HL-60 (cell line): ENCODE results near the gene DENND6A.
"Not testable (repeated sequence)": the region's sequence is repeated elsewhere in the genome, so short reads cannot be mapped to it uniquely, and the experiment has no call there.

Experiments
- DNase-seq, 2 experiments: peaks; one replicate each; pipeline ENCODE4 v3.0.0-alpha.2; 2010 to 2020; ENCODE audit warnings: low read depth in 1 of 2, low spot score in 1 of 2
- H3K27ac ChIP-seq: fragments of 250-450 bp; sonication (Bioruptor Pico); replicated peaks from 2 replicates; pipeline ENCODE4 v1.5.1; 2020; ENCODE audit warnings: mild to moderate bottlenecking, moderate library complexity
- H3K27me3 ChIP-seq: fragments of 250-450 bp; sonication (Bioruptor Pico); 2 replicates; pipeline ENCODE4 v1.5.1; 2021; ENCODE audit warnings: mild to moderate bottlenecking, moderate library complexity; ENCODE audit not compliant: insufficient read depth, poor library complexity, severe bottlenecking
- H3K4me3 ChIP-seq: replicated peaks from 2 replicates; pipeline ENCODE4 v1.5.1; 2011; ENCODE audit warnings: mild to moderate bottlenecking, control low read depth, low read length; ENCODE audit not compliant: insufficient read depth
- CTCF ChIP-seq: IDR thresholded peaks from one replicate; pipeline ENCODE4 v1.5.1; 2011; ENCODE audit warnings: low read length, control low read depth, inconsistent platforms; ENCODE audit not compliant: insufficient read depth
- GABPA ChIP-seq: IDR thresholded peaks from 2 replicates; pipeline ENCODE4 v1.6.1; 2012; ENCODE audit warnings: low read depth
- POLR2AphosphoS5 ChIP-seq: IDR thresholded peaks from 2 replicates; pipeline ENCODE4 v1.6.1; 2012; ENCODE audit warnings: low read depth
- REST ChIP-seq: IDR thresholded peaks from 2 replicates; pipeline ENCODE4 v1.6.1; 2012; ENCODE audit warnings: low read depth; ENCODE audit not compliant: insufficient replicate concordance
- SPI1 ChIP-seq: IDR thresholded peaks from 2 replicates; pipeline ENCODE4 v1.6.1; 2012; ENCODE audit warnings: low read depth, mild to moderate bottlenecking, borderline replicate concordance

The DENND6A gene

GRCh38 chr3:57696801-57697321 lies 4.0 kb upstream of the DENND6A start:
- Histone ChIP-seq H3K27ac (no peak overlapping the region), H3K27me3 (no peaks in the 10 kb centered on the region), H3K4me3 (no peak overlapping the region)
- TF ChIP-seq SPI1 (no peak), GABPA (no peak), REST (no peak), POLR2AphosphoS5 (no peak), CTCF (no peak)
- DNase-seq = peak in 1 of 2 experiments; percentile 39

GRCh38 chr3:57694146-57694545 lies 1.3 kb upstream of the DENND6A start:
- Histone ChIP-seq H3K27ac (no peak overlapping the region), H3K27me3 (no peaks in the 10 kb centered on the region), H3K4me3 (no peak overlapping the region)
- no peak for DNase-seq
- no peak for TF ChIP-seq CTCF
- TF ChIP-seq SPI1 = no peak
- no peak for TF ChIP-seq POLR2AphosphoS5
- no peak for TF ChIP-seq GABPA
- TF ChIP-seq REST = no peak

- H3K4me3 ChIP-seq = peak overlapping the region; percentile 83
- not testable (repeated sequence) for H3K27me3 ChIP-seq, DNase-seq
- H3K27ac ChIP-seq = peak overlapping the region; percentile 84
Observed at GRCh38 chr3:57692133-57692395, 813 bp downstream of the DENND6A start.

GRCh38 chr3:57691411-57692132 lies 1.3 kb downstream of the DENND6A start:
- Histone ChIP-seq H3K27me3 (no peaks in the 10 kb centered on the region), H3K27ac (peak overlapping the region; percentile 84), H3K4me3 (peak overlapping the region; percentile 83)
- TF ChIP-seq GABPA = no peak
- no peak for TF ChIP-seq POLR2AphosphoS5
- TF ChIP-seq CTCF = no peak
- TF ChIP-seq SPI1 = no peak
- no peak for TF ChIP-seq REST
- no peak for DNase-seq
